ENCODE measurements around the gene UGP2.

Gene UGP2

DNA sequence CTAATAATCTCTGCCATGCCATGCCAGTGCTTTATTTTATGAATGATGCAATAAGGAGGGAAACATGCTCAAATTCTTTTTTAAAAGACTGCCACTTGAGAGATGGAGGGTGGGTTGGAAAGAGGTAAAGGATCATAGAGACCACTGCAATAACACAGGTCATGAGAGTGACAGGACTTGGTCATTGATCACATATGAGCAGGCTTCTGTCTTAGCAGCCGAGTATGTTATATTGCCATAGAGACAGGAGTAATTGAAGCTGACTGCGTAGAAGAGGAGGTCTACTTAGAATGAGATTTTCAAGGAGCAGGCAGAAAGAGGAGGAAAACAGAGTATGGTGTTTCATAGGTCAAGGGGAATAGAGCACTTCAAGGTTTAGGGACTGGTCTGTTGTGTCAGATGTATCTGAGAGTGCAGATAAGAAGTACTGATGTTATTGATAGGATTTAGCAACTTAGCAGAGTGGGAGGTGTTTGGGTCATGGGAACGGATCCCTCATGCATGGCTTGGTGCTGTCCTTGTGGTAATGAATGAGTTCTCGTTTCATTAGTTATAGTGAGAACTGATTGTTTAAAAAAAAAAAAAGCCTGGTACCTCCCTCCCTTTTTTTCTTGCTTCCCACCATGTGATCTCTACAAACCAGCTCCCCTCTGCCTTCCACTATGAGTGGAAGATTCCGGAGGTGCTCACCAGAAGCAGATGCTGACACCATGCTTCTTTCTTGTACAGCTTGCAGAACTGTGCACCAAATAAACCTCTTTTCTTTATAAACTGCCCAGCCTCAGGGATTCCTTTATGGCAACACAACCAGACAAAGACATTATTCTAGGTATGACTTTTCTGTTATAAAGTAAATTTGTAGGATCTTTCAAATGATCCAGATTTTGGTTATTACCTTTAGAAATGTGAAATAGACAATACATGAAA, 32.8 kb downstream of the UGP2 start:
- H3K36me3 ChIP-seq (replicated peaks; ENCODE audit: insufficient read depth, low read length) = no peaks in the 10 kb centered on the region; the same call in 1 of the 2 replicates
- no peaks in the 10 kb centered on the region for H3K27me3 ChIP-seq (replicated peaks; ENCODE audit: insufficient read depth, low read length)
- no peaks in the 10 kb centered on the region for H3K9me3 ChIP-seq (replicated peaks; ENCODE audit: insufficient read depth, low read length)
- H4K20me1 ChIP-seq (ENCODE audit: insufficient read depth, low read length) = no peaks in the 10 kb centered on the region
- H3K9ac ChIP-seq (ENCODE audit: low read length) = no peak overlapping the region
- no peak for DNase-seq
- H3K4me1 ChIP-seq (ENCODE audit: low read length) = no peaks in the 10 kb centered on the region
- H3F3A ChIP-seq (ENCODE audit: insufficient read depth, low read length) = no peaks in the 10 kb centered on the region
- H3K4me2 ChIP-seq (ENCODE audit: low read depth, low read length) = no peak overlapping the region
- H3K4me3 ChIP-seq (ENCODE audit: low read length) = no peak overlapping the region
- H3K79me2 ChIP-seq (ENCODE audit: low read length) = peaks cover 11% of the 10 kb centered on the region
- H2AFZ ChIP-seq (ENCODE audit: low read length) = no peak overlapping the region
- TF ChIP-seq, protein P1, sequence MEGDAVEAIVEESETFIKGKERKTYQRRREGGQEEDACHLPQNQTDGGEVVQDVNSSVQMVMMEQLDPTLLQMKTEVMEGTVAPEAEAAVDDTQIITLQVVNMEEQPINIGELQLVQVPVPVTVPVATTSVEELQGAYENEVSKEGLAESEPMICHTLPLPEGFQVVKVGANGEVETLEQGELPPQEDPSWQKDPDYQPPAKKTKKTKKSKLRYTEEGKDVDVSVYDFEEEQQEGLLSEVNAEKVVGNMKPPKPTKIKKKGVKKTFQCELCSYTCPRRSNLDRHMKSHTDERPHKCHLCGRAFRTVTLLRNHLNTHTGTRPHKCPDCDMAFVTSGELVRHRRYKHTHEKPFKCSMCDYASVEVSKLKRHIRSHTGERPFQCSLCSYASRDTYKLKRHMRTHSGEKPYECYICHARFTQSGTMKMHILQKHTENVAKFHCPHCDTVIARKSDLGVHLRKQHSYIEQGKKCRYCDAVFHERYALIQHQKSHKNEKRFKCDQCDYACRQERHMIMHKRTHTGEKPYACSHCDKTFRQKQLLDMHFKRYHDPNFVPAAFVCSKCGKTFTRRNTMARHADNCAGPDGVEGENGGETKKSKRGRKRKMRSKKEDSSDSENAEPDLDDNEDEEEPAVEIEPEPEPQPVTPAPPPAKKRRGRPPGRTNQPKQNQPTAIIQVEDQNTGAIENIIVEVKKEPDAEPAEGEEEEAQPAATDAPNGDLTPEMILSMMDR (IDR thresholded peaks at IDR 0.05; ENCODE audit: low read length) = no peak
- no peak for TF ChIP-seq EZH2phosphoT487 (IDR thresholded peaks at IDR 0.05; ENCODE audit: low read length)
- TF ChIP-seq EZH2 (optimal IDR thresholded peaks at IDR 0.05; ENCODE audit: low read depth, low read length) = no peak
- H3K27ac ChIP-seq (ENCODE audit: low read length) = no peak overlapping the region
- no peaks in the 10 kb centered on the region for H3K9me2 ChIP-seq (replicated peaks; ENCODE audit: insufficient read depth, low read length)

DNA sequence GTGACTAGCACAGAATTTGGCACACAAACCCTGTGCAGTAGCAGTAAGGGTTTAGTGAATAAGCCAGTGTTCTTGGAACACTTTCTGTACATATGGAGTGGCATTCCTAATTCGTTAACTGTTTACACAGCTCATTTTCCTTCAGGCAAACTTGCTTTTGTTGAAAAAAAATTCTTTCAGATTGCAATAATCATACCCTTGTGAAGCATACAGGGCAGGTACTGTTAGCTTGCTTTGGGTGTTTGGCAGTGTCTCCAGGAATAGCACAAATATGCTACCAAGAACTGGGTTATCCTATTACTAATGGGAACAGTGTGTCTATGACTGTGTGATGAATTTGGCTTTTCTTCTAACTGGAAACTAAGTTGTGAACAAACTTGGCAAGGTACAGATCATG, 33.4 kb downstream of the UGP2 start:
- TF ChIP-seq EZH2phosphoT487 (IDR thresholded peaks at IDR 0.05; ENCODE audit: low read length) = no peak
- no peak for TF ChIP-seq EZH2 (optimal IDR thresholded peaks at IDR 0.05; ENCODE audit: low read depth, low read length)
- no peak overlapping the region for H3K27ac ChIP-seq (ENCODE audit: low read length)

DNA sequence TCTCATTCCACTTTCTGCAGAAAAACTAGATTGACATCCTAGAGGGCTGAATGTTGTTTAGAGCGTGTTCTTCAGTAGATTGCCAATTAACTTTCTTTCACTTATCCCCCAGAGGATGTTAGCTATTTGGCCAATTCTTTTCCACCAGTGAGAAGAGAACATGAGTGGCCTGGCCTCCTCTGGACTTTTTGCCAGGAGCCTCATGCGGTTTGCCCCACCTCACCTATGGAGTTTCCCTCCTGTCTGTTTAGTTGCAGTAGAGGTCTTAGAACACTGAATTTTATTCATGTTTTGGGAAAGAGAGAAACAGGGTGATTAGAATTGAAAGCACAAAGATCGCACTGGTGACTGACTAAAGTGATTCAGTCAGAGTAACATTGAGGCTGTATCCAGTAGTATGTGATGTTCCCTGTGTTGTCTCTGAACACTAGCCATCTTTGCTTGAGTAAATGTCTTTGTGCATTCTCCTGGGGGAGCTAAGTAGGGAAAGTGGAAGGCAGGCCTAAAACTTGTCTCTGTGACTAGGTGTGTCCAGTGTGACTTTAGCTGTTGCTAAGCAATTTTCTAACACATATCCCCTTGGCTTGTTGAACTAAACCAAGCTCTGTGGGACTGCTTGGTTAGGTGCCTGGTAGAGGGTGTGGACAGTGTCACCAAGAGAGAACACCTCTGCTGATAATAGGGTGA, 34.0 kb downstream of the UGP2 start:
- Histone ChIP-seq H2AFZ (ENCODE audit: low read length) (no peak overlapping the region), H3K27me3 (replicated peaks; ENCODE audit: insufficient read depth, low read length) (no peaks in the 10 kb centered on the region), H3K27ac (ENCODE audit: low read length) (no peak overlapping the region), H3K4me3 (ENCODE audit: low read length) (no peak overlapping the region), H3K9me2 (replicated peaks; ENCODE audit: insufficient read depth, low read length) (no peaks in the 10 kb centered on the region), H4K20me1 (ENCODE audit: insufficient read depth, low read length) (no peaks in the 10 kb centered on the region), H3K79me2 (ENCODE audit: low read length) (peaks cover 7% of the 10 kb centered on the region; the same call in 1 of the 2 replicates), H3K4me1 (ENCODE audit: low read length) (no peaks in the 10 kb centered on the region), H3K9me3 (replicated peaks; ENCODE audit: insufficient read depth, low read length) (no peaks in the 10 kb centered on the region), H3K4me2 (ENCODE audit: low read depth, low read length) (no peak overlapping the region), H3F3A (ENCODE audit: insufficient read depth, low read length) (no peaks in the 10 kb centered on the region), H3K9ac (ENCODE audit: low read length) (no peak overlapping the region), H3K36me3 (replicated peaks; ENCODE audit: insufficient read depth, low read length) (no peaks in the 10 kb centered on the region; the same call in 1 of the 2 replicates)
- no peak for DNase-seq
- TF ChIP-seq, protein P1 (IDR thresholded peaks at IDR 0.05; ENCODE audit: low read length) = no peak
- TF ChIP-seq EZH2phosphoT487 (IDR thresholded peaks at IDR 0.05; ENCODE audit: low read length) = no peak
- no peak for TF ChIP-seq EZH2 (optimal IDR thresholded peaks at IDR 0.05; ENCODE audit: low read depth, low read length)

More for the DNA sequence above, 33.4 kb downstream of the UGP2 start:
- Histone ChIP-seq H4K20me1 (ENCODE audit: insufficient read depth, low read length) (no peaks in the 10 kb centered on the region), H3K4me2 (ENCODE audit: low read depth, low read length) (no peak overlapping the region), H3K79me2 (ENCODE audit: low read length) (peaks cover 11% of the 10 kb centered on the region), H3F3A (ENCODE audit: insufficient read depth, low read length) (no peaks in the 10 kb centered on the region), H3K9me2 (replicated peaks; ENCODE audit: insufficient read depth, low read length) (no peaks in the 10 kb centered on the region), H3K9me3 (replicated peaks; ENCODE audit: insufficient read depth, low read length) (no peaks in the 10 kb centered on the region), H3K4me3 (ENCODE audit: low read length) (no peak overlapping the region), H3K4me1 (ENCODE audit: low read length) (no peaks in the 10 kb centered on the region), H2AFZ (ENCODE audit: low read length) (no peak overlapping the region), H3K9ac (ENCODE audit: low read length) (no peak overlapping the region), H3K36me3 (replicated peaks; ENCODE audit: insufficient read depth, low read length) (no peaks in the 10 kb centered on the region; the same call in 1 of the 2 replicates), H3K27me3 (replicated peaks; ENCODE audit: insufficient read depth, low read length) (no peaks in the 10 kb centered on the region)
- DNase-seq = no peak

Data from MM.1S (cell line).